Natural killer cell (primary cell): Measurements from ENCODE around the gene COA3. TPM values are rescaled to one million over a fixed set of nuclear protein-coding genes. Genes with fewer than 3 reads are reported as not detected.
A peak's percentile ranks its signal among the peaks of the same experiment; 100 is the strongest.

Experiments
- ATAC-seq, 3 donors: fragments of 150-1000 bp in 2 of 3; fragments of 200-7000 bp in 1 of 3; cut with Tn5 transposase; 1 replicate in 1 of 3; 2 replicates in 2 of 3; pipeline ENCODE4 v1.10.0; 2021; ENCODE audit warnings: mild to moderate bottlenecking in 2 of 3, moderate library complexity in 2 of 3
- DNase-seq, 2 donors: peaks; one replicate each; pipeline versions ENCODE4 v3.0.0 to v3.0.0-alpha.2; 2013 to 2021; ENCODE audit warnings: mixed read lengths in 1 of 2
- H3K27ac ChIP-seq: one replicate; pipeline ENCODE4 v1.5.1; 2013; ENCODE audit warnings: mild to moderate bottlenecking, low read length
- H3K27me3 ChIP-seq: one replicate; pipeline ENCODE4 v1.6.1; 2013; ENCODE audit warnings: low read length; ENCODE audit not compliant: control insufficient read depth, insufficient read depth
- H3K36me3 ChIP-seq: one replicate; pipeline ENCODE4 v1.6.1; 2013; ENCODE audit warnings: low read length; ENCODE audit not compliant: control insufficient read depth, insufficient read depth
- H3K4me1 ChIP-seq: one replicate; pipeline ENCODE4 v1.6.1; 2013; ENCODE audit warnings: low read length; ENCODE audit not compliant: control insufficient read depth, insufficient read depth
- H3K4me3 ChIP-seq: one replicate; pipeline ENCODE4 v1.5.1; 2013; ENCODE audit warnings: low read length
- H3K9me3 ChIP-seq: one replicate; pipeline ENCODE4 v1.6.1; 2013; ENCODE audit warnings: low read length; ENCODE audit not compliant: control insufficient read depth, insufficient read depth
- H3K27ac Mint-ChIP-seq, 2 donors: one replicate each; pipeline ENCODE4 v1.8.0; 2022; ENCODE audit warnings: mild to moderate bottlenecking in 2 of 2, mixed read lengths in 2 of 2, moderate library complexity in 1 of 2
- H3K27me3 Mint-ChIP-seq, 2 donors: one replicate each; pipeline ENCODE4 v1.8.0; 2022; ENCODE audit warnings: low read depth in 2 of 2, mixed read lengths in 2 of 2
- H3K36me3 Mint-ChIP-seq: one replicate; pipeline ENCODE4 v1.8.0; 2022; ENCODE audit warnings: mixed read lengths
- H3K4me1 Mint-ChIP-seq, 2 donors: one replicate each; pipeline ENCODE4 v1.8.0; 2022; ENCODE audit warnings: mixed read lengths in 2 of 2
- H3K4me3 Mint-ChIP-seq: one replicate; pipeline ENCODE4 v1.8.0; 2022; ENCODE audit warnings: mild to moderate bottlenecking, moderate library complexity, mixed read lengths
- H3K9me3 Mint-ChIP-seq, 2 donors: one replicate each; pipeline ENCODE4 v1.8.0; 2022; ENCODE audit warnings: mixed read lengths in 2 of 2
- CTCF ChIP-seq: fragments of 200-600 bp; IDR thresholded peaks from one replicate; pipeline ENCODE4 v1.8.0; 2022; ENCODE audit warnings: antibody characterized with exemption
- WGBS: methylation state at CpG from one replicate; pipeline ENCODE4 v1.1.7; 2013; ENCODE audit warnings: missing lambda C conversion rate; ENCODE audit not compliant: insufficient coverage; 5-methylcytosine and 5-hydroxymethylcytosine counted together
- intact Hi-C: fragments of 100-400 bp; cut with micrococcal nuclease; formaldehyde crosslinking; loops from one replicate; pipeline ENCODE4 v1.14.2; 2022
- total RNA-seq, 4 donors: library from RNA; stranded (reverse); fragments of 120-200 nt in 1 of 4; gene quantifications; one replicate each; pipeline versions ENCODE4 v1.2.3 to v1.2.4, GENCODE V29; 2013 to 2022

COA3 gene
- total RNA-seq, 3 donors from 2014 or later (not counting 1 experiment from before 2014, with no cell fraction given), result 12.9 to 19.3 (median 13.1) TPM

- H3K27ac ChIP-seq, result no peak overlapping the region
- TF ChIP-seq CTCF, result no peak
- no peaks in the 10 kb centered on the region for H3K27me3 ChIP-seq
- Mint-ChIP-seq H3K9me3 (no peaks in the 10 kb centered on the region), H3K27ac (peak overlapping the region; percentile 53 to 88), H3K4me3 (no peak overlapping the region), H3K4me1 (peaks cover 0 to 11% of the 10 kb centered on the region in 2 donors), H3K27me3 (no peaks in the 10 kb centered on the region), H3K36me3 (no peaks in the 10 kb centered on the region)
- peaks cover 38% of the 10 kb centered on the region for H3K36me3 ChIP-seq
- intact Hi-C loops, result no loop called here
- H3K9me3 ChIP-seq, result no peaks in the 10 kb centered on the region
- 54% methylated on average over 6 of the region's 7 CpGs for WGBS
- peak; percentile 30 to 55 (median 49) for ATAC-seq
- no peak overlapping the region for H3K4me3 ChIP-seq
- H3K4me1 ChIP-seq, result peaks cover 9% of the 10 kb centered on the region
- DNase-seq, result no peak
These were observed 47.6 kb upstream of the COA3 start for GRCh38 chr17:42845918-42846593.

- H3K27ac Mint-ChIP-seq, result peak overlapping the region; percentile 53 to 88
- Histone ChIP-seq H3K27me3 (no peaks in the 10 kb centered on the region), H3K4me1 (peaks cover 9% of the 10 kb centered on the region), H3K4me3 (no peak overlapping the region), H3K9me3 (no peaks in the 10 kb centered on the region), H3K36me3 (peaks cover 39% of the 10 kb centered on the region), H3K27ac (no peak overlapping the region)
- H3K9me3 Mint-ChIP-seq, result no peaks in the 10 kb centered on the region
- H3K27me3 Mint-ChIP-seq, result no peaks in the 10 kb centered on the region
- intact Hi-C loops, result no loop called here
- no peak for TF ChIP-seq CTCF
- DNase-seq (no peak), ATAC-seq (no peak)
- peaks cover 0 to 11% of the 10 kb centered on the region in 2 donors for H3K4me1 Mint-ChIP-seq
- no peak overlapping the region for H3K4me3 Mint-ChIP-seq
- WGBS, result 90% methylated on average over 12 of the region's 12 CpGs
- no peaks in the 10 kb centered on the region for H3K36me3 Mint-ChIP-seq
These were observed 47.0 kb upstream of the COA3 start for GRCh38 chr17:42845556-42845917.

GRCh38 chr17:42844761-42845555 lies 46.5 kb upstream of the COA3 start:
- no peak for ATAC-seq
- 95% methylated on average over 24 of the region's 24 CpGs for WGBS
- H3K4me3 ChIP-seq, result no peak overlapping the region
- no peak for DNase-seq
- H3K4me1 ChIP-seq, result peaks cover 9% of the 10 kb centered on the region
- no peak for TF ChIP-seq CTCF
- H3K27ac ChIP-seq, result no peak overlapping the region
- Mint-ChIP-seq H3K27me3 (no peaks in the 10 kb centered on the region), H3K27ac (peak overlapping the region in 1 of 2 donors; percentile 88), H3K36me3 (no peaks in the 10 kb centered on the region), H3K4me1 (peaks cover 0 to 11% of the 10 kb centered on the region in 2 donors), H3K9me3 (no peaks in the 10 kb centered on the region), H3K4me3 (no peak overlapping the region)
- no peaks in the 10 kb centered on the region for H3K9me3 ChIP-seq
- H3K27me3 ChIP-seq, result no peaks in the 10 kb centered on the region
- intact Hi-C loops, result no loop called here
- H3K36me3 ChIP-seq, result peaks cover 41% of the 10 kb centered on the region
